HEK293 (cell line): ENCODE measurements around the gene PFDN6.

Experiments
- KLF1 ChIP-seq: fragments of 450-650 bp; formaldehyde crosslinking; IDR thresholded peaks from 2 replicates; pipeline ENCODE4 v1.5.1; 2016; ENCODE audit warnings: missing biosample characterization, missing genetic modification characterization
- KLF8 ChIP-seq: fragments of 450-650 bp; formaldehyde crosslinking; IDR thresholded peaks from 2 replicates; pipeline ENCODE4 v1.5.1; 2016; ENCODE audit warnings: missing biosample characterization, missing genetic modification characterization
- TRIM28 ChIP-seq: IDR thresholded peaks from 2 replicates; pipeline ENCODE4 v1.6.1; 2011; ENCODE audit warnings: low read length, control low read depth, borderline replicate concordance
- ZBTB11 ChIP-seq: fragments of 450-650 bp; formaldehyde crosslinking; conservative IDR thresholded peaks from 2 replicates; pipeline ENCODE4 v1.5.1; 2016; ENCODE audit warnings: low read depth, missing biosample characterization, missing genetic modification characterization
- ZIC2 ChIP-seq: fragments of 450-650 bp; formaldehyde crosslinking; IDR thresholded peaks from 2 replicates; pipeline ENCODE4 v1.5.1; 2016; ENCODE audit warnings: missing biosample characterization, missing genetic modification characterization
- ZNF211 ChIP-seq: fragments of 450-650 bp; formaldehyde crosslinking; IDR thresholded peaks from 2 replicates; pipeline ENCODE4 v1.5.1; 2016; ENCODE audit warnings: low read depth, missing biosample characterization, missing genetic modification characterization
- ZNF292 ChIP-seq: fragments of 450-650 bp; formaldehyde crosslinking; IDR thresholded peaks from 2 replicates; pipeline ENCODE4 v1.5.1; 2016; ENCODE audit warnings: low read depth, missing biosample characterization, missing genetic modification characterization, borderline replicate concordance
- ZNF366 ChIP-seq: fragments of 450-650 bp; formaldehyde crosslinking; conservative IDR thresholded peaks from 2 replicates; pipeline ENCODE4 v1.5.1; 2016; ENCODE audit warnings: missing biosample characterization, missing genetic modification characterization
- ZNF518A ChIP-seq: fragments of 450-650 bp; formaldehyde crosslinking; conservative IDR thresholded peaks from 2 replicates; pipeline ENCODE4 v1.5.1; 2016; ENCODE audit warnings: low read depth, missing biosample characterization, missing genetic modification characterization
- ZNF529 ChIP-seq: fragments of 450-650 bp; formaldehyde crosslinking; IDR thresholded peaks from 2 replicates; pipeline ENCODE4 v1.5.1; 2017; ENCODE audit warnings: missing genetic modification characterization, missing biosample characterization; ENCODE audit not compliant: insufficient replicate concordance
- ZNF571 ChIP-seq: fragments of 450-650 bp; formaldehyde crosslinking; IDR thresholded peaks from 2 replicates; pipeline ENCODE4 v1.5.0; 2017; ENCODE audit warnings: missing biosample characterization, missing genetic modification characterization
- ZNF629 ChIP-seq: fragments of 450-650 bp; formaldehyde crosslinking; IDR thresholded peaks from 2 replicates; pipeline ENCODE4 v1.5.1; 2017; ENCODE audit warnings: missing biosample characterization, missing genetic modification characterization
- ZNF639 ChIP-seq: fragments of 450-650 bp; formaldehyde crosslinking; IDR thresholded peaks from 2 replicates; pipeline ENCODE4 v1.5.1; 2016; ENCODE audit warnings: missing biosample characterization, missing genetic modification characterization
- ZNF701 ChIP-seq: fragments of 450-650 bp; formaldehyde crosslinking; IDR thresholded peaks from 2 replicates; pipeline ENCODE4 v1.5.1; 2016; ENCODE audit warnings: missing biosample characterization, missing genetic modification characterization
- ZNF707 ChIP-seq: fragments of 450-650 bp; formaldehyde crosslinking; IDR thresholded peaks from 2 replicates; pipeline ENCODE4 v1.5.1; 2016; ENCODE audit warnings: missing biosample characterization, missing genetic modification characterization
- ZNF76 ChIP-seq: fragments of 450-650 bp; formaldehyde crosslinking; IDR thresholded peaks from 2 replicates; pipeline ENCODE4; 2016; ENCODE audit warnings: low read depth, missing biosample characterization, missing genetic modification characterization, borderline replicate concordance
- ZXDB ChIP-seq: fragments of 450-650 bp; formaldehyde crosslinking; IDR thresholded peaks from 2 replicates; pipeline ENCODE4 v1.5.1; 2016; ENCODE audit warnings: missing biosample characterization, missing genetic modification characterization
- TF ChIP-seq, protein P1 (sequence below): IDR thresholded peaks from 2 replicates; pipeline ENCODE4 v1.6.1; 2011; ENCODE audit warnings: mild to moderate bottlenecking, low read depth, low read length, borderline replicate concordance

PFDN6 gene

DNA sequence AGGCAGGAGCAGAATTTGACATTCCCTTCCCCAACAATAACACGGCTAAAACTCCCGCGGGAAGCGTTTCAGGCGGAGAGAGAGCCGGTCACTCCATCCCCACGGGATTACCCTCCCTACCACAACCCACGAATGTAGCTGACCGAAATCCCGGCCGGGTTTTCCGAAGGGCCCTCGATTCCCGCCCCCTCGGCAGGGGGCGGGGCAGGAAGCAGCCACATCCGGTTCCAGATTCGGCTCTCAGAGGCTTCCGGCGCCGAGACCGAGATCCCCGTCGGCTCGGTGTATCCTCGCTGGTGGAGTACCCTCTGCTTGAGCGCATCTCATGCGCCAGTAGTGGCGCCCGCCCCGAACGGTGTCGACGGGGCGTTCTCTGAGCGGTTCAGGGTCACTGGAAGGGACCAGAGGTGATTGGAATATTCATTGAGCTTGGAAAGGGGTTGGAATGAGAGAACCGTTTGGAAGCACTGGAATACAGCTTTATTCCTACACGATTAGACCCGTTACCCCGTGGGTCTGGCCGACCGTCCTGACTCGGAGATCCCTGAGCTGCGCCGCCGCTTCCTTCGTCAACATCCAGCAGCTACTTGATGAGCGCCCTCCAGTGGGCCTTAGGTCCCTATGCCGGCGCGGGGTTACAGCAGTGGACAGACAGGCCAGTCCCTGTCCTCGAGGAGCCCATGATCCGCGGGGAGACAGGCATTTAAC, 10.0 kb downstream of the PFDN6 start (continued):
- TF ChIP-seq ZNF518A (tag by site-specific recombination) (peak; percentile 65), KLF1 (no peak), ZXDB (tag by site-specific recombination) (peak; percentile 85), ZNF529 (no peak), ZNF76 (tag by site-specific recombination) (peak; percentile 53), KLF8 (peak; percentile 82), ZNF366 (tag by site-specific recombination) (peak; percentile 85), ZIC2 (tag by site-specific recombination) (peak; percentile 45), ZBTB11 (peak; percentile 86), ZNF707 (tag by site-specific recombination) (no peak), ZNF211 (tag by site-specific recombination) (no peak), ZNF292 (no peak), TRIM28 (peak; percentile 81), ZNF629 (peak; percentile 71), ZNF571 (tag by site-specific recombination) (no peak), ZNF639 (peak; percentile 72), ZNF701 (no peak; the same call in 1 of the 2 replicates)
- TF ChIP-seq, protein P1, sequence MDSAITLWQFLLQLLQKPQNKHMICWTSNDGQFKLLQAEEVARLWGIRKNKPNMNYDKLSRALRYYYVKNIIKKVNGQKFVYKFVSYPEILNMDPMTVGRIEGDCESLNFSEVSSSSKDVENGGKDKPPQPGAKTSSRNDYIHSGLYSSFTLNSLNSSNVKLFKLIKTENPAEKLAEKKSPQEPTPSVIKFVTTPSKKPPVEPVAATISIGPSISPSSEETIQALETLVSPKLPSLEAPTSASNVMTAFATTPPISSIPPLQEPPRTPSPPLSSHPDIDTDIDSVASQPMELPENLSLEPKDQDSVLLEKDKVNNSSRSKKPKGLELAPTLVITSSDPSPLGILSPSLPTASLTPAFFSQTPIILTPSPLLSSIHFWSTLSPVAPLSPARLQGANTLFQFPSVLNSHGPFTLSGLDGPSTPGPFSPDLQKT = peak; percentile 94
